Activated CD4-positive, alpha-beta T cell treated with anti-CD3 and anti-CD28 coated beads for 4 hours (primary cell): Measurements from ENCODE around the gene MARF1.
"Not testable (repeated sequence)": the region's sequence is repeated elsewhere in the genome, so short reads cannot be mapped to it uniquely, and the experiment has no call there.

Experiments used
- DNase-seq, 2 donors: peaks; one replicate each; pipeline ENCODE4 v3.0.0-alpha.2; 2020

Gene MARF1

GRCh38 chr16:15598648-15599190 lies 44.2 kb downstream of the MARF1 start:
- no peak for DNase-seq

GRCh38 chr16:15597822-15598647 lies 44.9 kb downstream of the MARF1 start:
- DNase-seq: no peak

GRCh38 chr16:15597135-15597534 lies 45.8 kb downstream of the MARF1 start:
- no peak for DNase-seq

- no peak for DNase-seq
Measured at GRCh38 chr16:15594711-15595320, 48.1 kb downstream of the MARF1 start.

GRCh38 chr16:15593235-15593634 lies 49.7 kb downstream of the MARF1 start:
- no peak for DNase-seq

- DNase-seq: peak in 1 of 2 donors; percentile 16
Measured at GRCh38 chr16:15592324-15592723, 50.6 kb downstream of the MARF1 start.

- DNase-seq: no peak
Measured at GRCh38 chr16:15587152-15587825, 55.7 kb downstream of the MARF1 start.

- DNase-seq: no peak
Measured at GRCh38 chr16:15586716-15587115, 56.2 kb downstream of the MARF1 start.

GRCh38 chr16:15585956-15586355 lies 57.0 kb downstream of the MARF1 start:
- no peak for DNase-seq

- no peak for DNase-seq
Measured at GRCh38 chr16:15583526-15583925, 59.4 kb downstream of the MARF1 start.

- DNase-seq: no peak
Measured at GRCh38 chr16:15581127-15581815, 61.7 kb downstream of the MARF1 start.

- DNase-seq: no peak
Measured at GRCh38 chr16:15578824-15579223, 64.1 kb downstream of the MARF1 start.

GRCh38 chr16:15576960-15577958 lies 65.7 kb downstream of the MARF1 start:
- no peak for DNase-seq

- DNase-seq: no peak
Measured at GRCh38 chr16:15575293-15576049, 67.5 kb downstream of the MARF1 start.

GRCh38 chr16:15574614-15574948 lies 68.4 kb downstream of the MARF1 start:
- DNase-seq: no peak

GRCh38 chr16:15573896-15574613 lies 68.9 kb downstream of the MARF1 start:
- DNase-seq: not testable (repeated sequence)

- DNase-seq: no peak
Measured at GRCh38 chr16:15573274-15573895, 69.6 kb downstream of the MARF1 start.

- no peak for DNase-seq
Measured at GRCh38 chr16:15572329-15573001, 70.5 kb downstream of the MARF1 start.

- no peak for DNase-seq
Measured at GRCh38 chr16:15571557-15571956, 71.4 kb downstream of the MARF1 start.
